Body of pancreas (tissue), 4 donors: ENCODE measurements around the gene ARHGAP15.

Source experiments
- POLR2A ChIP-seq, 3 donors: fragments of 450-650 bp; IDR thresholded peaks; one replicate each; pipeline ENCODE4 v1.6.1; 2016; ENCODE audit warnings: antibody characterized with exemption in 3 of 3, mild to moderate bottlenecking in 2 of 3
- TF ChIP-seq, protein P1 (sequence below), 7 experiments: fragments of 450-650 bp in 4 of 7; fragments of 200-600 bp in 3 of 7; sonication (generic) in 3 of 7; IDR thresholded peaks; one replicate each; pipeline ENCODE4 v1.5.1; 2016 to 2019; ENCODE audit warnings: antibody characterized with exemption in 7 of 7

DNA sequence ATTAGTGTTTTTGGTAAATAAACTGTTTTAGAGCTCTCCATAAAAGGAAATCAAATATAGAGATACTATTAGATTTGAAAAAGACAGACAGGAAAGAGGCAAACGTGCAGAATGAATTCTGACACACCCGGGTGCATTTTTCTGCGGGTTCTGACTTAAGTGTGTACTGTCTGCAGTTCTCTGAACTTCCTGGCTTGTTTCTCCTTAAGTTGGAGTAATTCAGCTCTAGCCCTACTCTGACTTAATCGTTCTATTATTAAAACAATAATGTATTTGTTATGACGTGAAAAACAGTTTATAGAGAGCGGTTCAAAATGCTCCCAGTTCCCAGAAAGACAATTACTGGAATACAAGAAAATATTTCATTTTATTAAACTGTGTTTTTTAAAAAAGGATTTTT lies 305.9 kb downstream of the ARHGAP15 start:
- no peak for TF ChIP-seq POLR2A (IDR thresholded peaks at IDR 0.05)
- TF ChIP-seq, protein P1, sequence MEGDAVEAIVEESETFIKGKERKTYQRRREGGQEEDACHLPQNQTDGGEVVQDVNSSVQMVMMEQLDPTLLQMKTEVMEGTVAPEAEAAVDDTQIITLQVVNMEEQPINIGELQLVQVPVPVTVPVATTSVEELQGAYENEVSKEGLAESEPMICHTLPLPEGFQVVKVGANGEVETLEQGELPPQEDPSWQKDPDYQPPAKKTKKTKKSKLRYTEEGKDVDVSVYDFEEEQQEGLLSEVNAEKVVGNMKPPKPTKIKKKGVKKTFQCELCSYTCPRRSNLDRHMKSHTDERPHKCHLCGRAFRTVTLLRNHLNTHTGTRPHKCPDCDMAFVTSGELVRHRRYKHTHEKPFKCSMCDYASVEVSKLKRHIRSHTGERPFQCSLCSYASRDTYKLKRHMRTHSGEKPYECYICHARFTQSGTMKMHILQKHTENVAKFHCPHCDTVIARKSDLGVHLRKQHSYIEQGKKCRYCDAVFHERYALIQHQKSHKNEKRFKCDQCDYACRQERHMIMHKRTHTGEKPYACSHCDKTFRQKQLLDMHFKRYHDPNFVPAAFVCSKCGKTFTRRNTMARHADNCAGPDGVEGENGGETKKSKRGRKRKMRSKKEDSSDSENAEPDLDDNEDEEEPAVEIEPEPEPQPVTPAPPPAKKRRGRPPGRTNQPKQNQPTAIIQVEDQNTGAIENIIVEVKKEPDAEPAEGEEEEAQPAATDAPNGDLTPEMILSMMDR (IDR thresholded peaks at IDR 0.05), result no peak
